Stimulated activated naive CD4-positive, alpha-beta T cell treated with Interleukin-2 at 50 U/mL for 16 hours (primary cell): ENCODE results near the gene GOLGA6L4.
"Not testable (repeated sequence)": the region's sequence is repeated elsewhere in the genome, so short reads cannot be mapped to it uniquely, and the experiment has no call there.

Source experiments
- DNase-seq: peaks from one replicate; lab custom pipeline; 2025; lab: John Stamatoyannopoulos, UW

Gene GOLGA6L4

GRCh38 chr15:84235573-84235972 is at the start of gene GOLGA6L4:
TSS of gene GOLGA6L4 (plus strand) at chr15:84235773. CDS start at chr15:84235835, 62 bp downstream.
- DNase-seq, result not testable (repeated sequence)

GRCh38 chr15:84192982-84193381 is 42.6 kb upstream of the GOLGA6L4 start:
- not testable (repeated sequence) for DNase-seq

- not testable (repeated sequence) for DNase-seq
Measured at GRCh38 chr15:84195603-84196002, 40.0 kb upstream of the GOLGA6L4 start.

- not testable (repeated sequence) for DNase-seq
Measured at GRCh38 chr15:84196530-84197188, 38.9 kb upstream of the GOLGA6L4 start.

- not testable (repeated sequence) for DNase-seq
Measured at GRCh38 chr15:84199865-84200264, 35.7 kb upstream of the GOLGA6L4 start.

- not testable (repeated sequence) for DNase-seq
Measured at GRCh38 chr15:84246441-84246840, 10.9 kb downstream of the GOLGA6L4 start.
